Esophagus muscularis mucosa (tissue), 4 donors: ENCODE results near the gene ANO10. TPM values are rescaled to one million over a fixed set of nuclear protein-coding genes. Genes with fewer than 3 reads are reported as not detected.

ENCODE experiments used
- DNase-seq: peaks from one replicate; pipeline ENCODE4 v3.0.0-alpha.2; 2017; ENCODE audit errors: extremely low spot score
- H3K27ac ChIP-seq, 4 donors: fragments of 200-600 bp; sonication (generic); replicated peaks in 1 of 4; 1 replicate in 3 of 4; 2 replicates in 1 of 4; pipeline ENCODE4 v1.5.1; 2016 to 2019; ENCODE audit warnings: mild to moderate bottlenecking in 1 of 4
- H3K27me3 ChIP-seq, 4 donors: fragments of 200-600 bp; sonication (generic); one replicate each; pipeline versions ENCODE4 v1.5.1 to v1.6.0; 2016 to 2019
- H3K36me3 ChIP-seq, 4 donors: fragments of 200-600 bp; sonication (generic); one replicate each; pipeline ENCODE4 v1.5.1; 2016 to 2019
- H3K4me1 ChIP-seq, 4 donors: fragments of 200-600 bp; sonication (generic); one replicate each; pipeline ENCODE4 v1.5.1; 2016 to 2019
- H3K4me3 ChIP-seq, 4 donors: fragments of 200-600 bp; sonication (generic); 1 replicate in 2 of 4; 2 replicates in 2 of 4; pipeline ENCODE4 v1.5.1; 2016 to 2019; ENCODE audit warnings: mild to moderate bottlenecking in 4 of 4, moderate library complexity in 1 of 4
- H3K9me3 ChIP-seq, 4 donors: fragments of 200-600 bp; sonication (generic); 1 replicate in 3 of 4; 2 replicates in 1 of 4; pipeline ENCODE4 v1.5.1; 2016 to 2019
- EP300 ChIP-seq: sonication (generic); formaldehyde crosslinking; IDR thresholded peaks from one replicate; pipeline ENCODE4 v1.6.1; 2017; ENCODE audit warnings: antibody characterized with exemption
- POLR2A ChIP-seq: fragments of 450-650 bp; IDR thresholded peaks from one replicate; pipeline ENCODE4 v1.6.1; 2017; ENCODE audit warnings: antibody characterized with exemption, moderate library complexity, mild to moderate bottlenecking, low read depth
- POLR2AphosphoS5 ChIP-seq, 2 donors: sonication (generic); formaldehyde crosslinking; IDR thresholded peaks; one replicate each; pipeline ENCODE4 v1.6.1; 2017; ENCODE audit warnings: antibody characterized with exemption in 2 of 2
- WGBS: methylation state at CpG from one replicate; pipeline ENCODE4 v1.1.5; 2018; 5-methylcytosine and 5-hydroxymethylcytosine counted together
- intact Hi-C: fragments of 100-400 bp; cut with DNase I; formaldehyde crosslinking; loops from one replicate; pipeline ENCODE4 v1.15.1; 2023
- total RNA-seq, 4 donors: library from RNA; depleted of rRNA; stranded (reverse); fragments of >200 nt; gene quantifications; one replicate each; pipeline versions ENCODE4 v1.1.0 to v1.2.1, GENCODE V29; 2016
- TF ChIP-seq, protein P1 (sequence below), 3 experiments: fragments of 200-600 bp in 2 of 3; fragments of 450-650 bp in 1 of 3; sonication (generic) in 2 of 3; IDR thresholded peaks; one replicate each; pipeline ENCODE4 v1.5.1; 2017 to 2019; ENCODE audit warnings: antibody characterized with exemption in 3 of 3, mild to moderate bottlenecking in 2 of 3, moderate library complexity in 1 of 3

The ANO10 gene
- total RNA-seq, 4 donors from 2014 or later: 19.2 to 26.2 (median 24.0) TPM

DNA sequence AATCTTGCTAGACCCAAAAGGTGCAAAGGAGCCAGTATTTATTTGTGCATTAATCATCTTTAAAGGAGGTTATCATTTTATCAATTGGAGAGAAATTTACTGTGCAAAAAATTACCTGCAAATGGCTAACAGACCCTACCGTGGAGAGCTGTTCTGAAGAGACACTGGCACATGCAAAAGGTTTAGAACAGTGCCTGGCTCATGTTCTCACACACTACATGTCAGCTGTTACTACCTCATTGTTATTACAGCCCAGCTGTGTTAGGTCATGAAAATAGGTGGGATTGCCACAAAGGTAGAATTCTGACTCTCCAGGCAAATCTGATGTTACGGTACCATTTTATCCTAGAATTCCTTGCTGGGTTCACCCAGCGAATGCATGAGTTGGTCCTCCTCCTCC, 198.2 kb downstream of the ANO10 start:
- no peaks in the 10 kb centered on the region for H3K27me3 ChIP-seq
- peak overlapping the region; percentile 34 to 70 (median 65) for H3K27ac ChIP-seq
- intact Hi-C loops: no loop called here
- TF ChIP-seq POLR2AphosphoS5 (IDR thresholded peaks at IDR 0.05) (no peak), EP300 (no peak), POLR2A (no peak)
- peaks cover 0 to 7% (median 0%) of the 10 kb centered on the region in 4 donors for H3K9me3 ChIP-seq
- no peak for DNase-seq
- H3K4me3 ChIP-seq: no peak overlapping the region
- H3K36me3 ChIP-seq: no peaks in the 10 kb centered on the region
- peaks cover 24 to 41% (median 30%) of the 10 kb centered on the region in 4 donors for H3K4me1 ChIP-seq
- 45% methylated on average over 3 of the region's 3 CpGs for WGBS

DNA sequence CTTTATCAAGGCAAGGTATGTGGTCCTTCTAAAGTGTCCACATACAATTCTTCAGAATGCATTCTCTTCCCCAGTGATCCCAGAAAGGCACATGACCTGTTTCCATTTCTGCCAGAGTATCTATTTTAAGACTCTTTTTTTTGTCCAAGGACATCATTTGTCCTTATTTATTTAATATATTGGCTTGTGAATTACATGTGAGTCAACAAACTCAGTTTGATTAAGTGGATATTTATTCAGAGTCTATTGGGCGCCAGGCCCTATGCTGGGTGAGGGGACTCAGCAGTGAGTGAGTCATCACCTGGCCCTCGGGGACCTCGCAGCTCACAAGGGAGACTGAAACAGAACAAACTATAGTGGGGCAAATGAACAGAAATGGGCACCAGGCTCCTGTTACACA, 198.7 kb downstream of the ANO10 start:
- TF ChIP-seq POLR2AphosphoS5 (IDR thresholded peaks at IDR 0.05) (peak; percentile 21 to 58), POLR2A (no peak)
- 29% methylated on average over 3 of the region's 3 CpGs for WGBS
- Histone ChIP-seq H3K27me3 (no peaks in the 10 kb centered on the region), H3K9me3 (peaks cover 0 to 7% (median 0%) of the 10 kb centered on the region in 4 donors), H3K36me3 (no peaks in the 10 kb centered on the region), H3K4me1 (peaks cover 26 to 46% (median 32%) of the 10 kb centered on the region in 4 donors), H3K4me3 (no peak overlapping the region), H3K27ac (peak overlapping the region; percentile 34 to 70 (median 65))
- intact Hi-C loops: no loop called here
- no peak for DNase-seq

DNA sequence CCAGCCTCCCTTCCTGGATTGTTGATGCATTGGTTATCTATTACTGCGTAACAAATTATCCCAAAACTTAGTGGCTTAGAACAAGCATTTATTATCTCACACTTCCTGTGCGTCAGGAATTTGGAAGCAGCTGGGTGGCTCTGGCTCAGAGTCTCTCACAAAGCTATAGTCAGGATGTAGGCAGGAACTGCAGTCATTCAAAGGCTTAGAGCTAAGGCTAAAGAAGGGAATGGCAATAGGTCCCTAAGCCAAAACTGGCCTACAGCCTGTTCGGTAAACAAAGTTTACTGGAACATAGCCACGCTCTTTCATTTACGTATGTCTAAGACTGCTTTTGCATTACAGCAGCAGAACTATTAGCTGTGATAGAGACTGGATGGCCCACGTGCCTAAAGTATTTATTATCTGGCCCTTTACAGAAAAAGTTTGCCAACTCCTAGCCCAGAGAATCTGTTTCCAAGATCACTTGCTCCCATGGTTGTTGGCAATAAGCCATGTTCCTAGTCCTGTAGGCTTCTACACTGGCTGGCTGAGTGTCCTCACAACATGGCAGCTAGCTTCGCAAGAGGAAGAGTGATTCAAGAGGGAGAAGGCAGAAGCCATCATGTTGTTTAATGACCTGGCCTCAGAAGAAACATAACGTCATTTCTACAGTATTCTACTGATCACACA, 203.1 kb downstream of the ANO10 start:
- Histone ChIP-seq H3K27ac (peak overlapping the region; percentile 45 to 71 (median 52)), H3K36me3 (no peaks in the 10 kb centered on the region), H3K4me3 (no peak overlapping the region), H3K27me3 (no peaks in the 10 kb centered on the region), H3K4me1 (peaks cover 13 to 48% (median 37%) of the 10 kb centered on the region in 4 donors), H3K9me3 (no peaks in the 10 kb centered on the region)
- DNase-seq: no peak
- intact Hi-C loops: no loop called here
- 52% methylated on average over 8 of the region's 8 CpGs for WGBS
- TF ChIP-seq, protein P1, sequence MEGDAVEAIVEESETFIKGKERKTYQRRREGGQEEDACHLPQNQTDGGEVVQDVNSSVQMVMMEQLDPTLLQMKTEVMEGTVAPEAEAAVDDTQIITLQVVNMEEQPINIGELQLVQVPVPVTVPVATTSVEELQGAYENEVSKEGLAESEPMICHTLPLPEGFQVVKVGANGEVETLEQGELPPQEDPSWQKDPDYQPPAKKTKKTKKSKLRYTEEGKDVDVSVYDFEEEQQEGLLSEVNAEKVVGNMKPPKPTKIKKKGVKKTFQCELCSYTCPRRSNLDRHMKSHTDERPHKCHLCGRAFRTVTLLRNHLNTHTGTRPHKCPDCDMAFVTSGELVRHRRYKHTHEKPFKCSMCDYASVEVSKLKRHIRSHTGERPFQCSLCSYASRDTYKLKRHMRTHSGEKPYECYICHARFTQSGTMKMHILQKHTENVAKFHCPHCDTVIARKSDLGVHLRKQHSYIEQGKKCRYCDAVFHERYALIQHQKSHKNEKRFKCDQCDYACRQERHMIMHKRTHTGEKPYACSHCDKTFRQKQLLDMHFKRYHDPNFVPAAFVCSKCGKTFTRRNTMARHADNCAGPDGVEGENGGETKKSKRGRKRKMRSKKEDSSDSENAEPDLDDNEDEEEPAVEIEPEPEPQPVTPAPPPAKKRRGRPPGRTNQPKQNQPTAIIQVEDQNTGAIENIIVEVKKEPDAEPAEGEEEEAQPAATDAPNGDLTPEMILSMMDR (IDR thresholded peaks at IDR 0.05): no peak
- TF ChIP-seq POLR2A: no peak
- TF ChIP-seq EP300: no peak
- peak in 1 of 2 donors; percentile 22 for TF ChIP-seq POLR2AphosphoS5 (IDR thresholded peaks at IDR 0.05)

DNA sequence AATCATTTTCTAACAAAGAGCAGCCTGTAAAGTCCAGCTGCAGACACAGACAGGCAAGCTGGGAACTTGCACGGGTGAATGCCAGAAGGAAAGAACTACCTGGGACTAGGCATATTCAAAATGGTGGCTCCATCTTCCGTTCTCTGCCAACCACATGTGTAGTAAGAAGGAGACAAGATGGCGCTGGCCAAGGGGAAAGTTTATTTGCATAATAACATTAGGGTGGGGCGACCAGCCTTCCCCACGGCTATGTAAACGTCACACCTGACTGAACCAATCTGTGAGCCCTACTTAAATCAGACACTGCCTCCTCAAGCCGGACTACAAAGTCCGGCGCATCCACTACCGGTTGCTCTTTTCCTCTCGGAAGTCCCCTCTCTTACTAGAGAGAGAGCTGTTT, 204.7 kb downstream of the ANO10 start:
- Histone ChIP-seq H3K4me1 (peaks cover 6 to 36% (median 30%) of the 10 kb centered on the region in 4 donors), H3K27me3 (no peaks in the 10 kb centered on the region), H3K27ac (no peak overlapping the region), H3K9me3 (no peaks in the 10 kb centered on the region), H3K4me3 (no peak overlapping the region), H3K36me3 (no peaks in the 10 kb centered on the region)
- intact Hi-C loops: no loop called here
- 96% methylated on average over 11 of the region's 11 CpGs for WGBS
- DNase-seq: no peak
- TF ChIP-seq EP300: no peak
- no peak for TF ChIP-seq POLR2A
- no peak for TF ChIP-seq POLR2AphosphoS5 (IDR thresholded peaks at IDR 0.05)
- TF ChIP-seq, protein P1 (IDR thresholded peaks at IDR 0.05): no peak

DNA sequence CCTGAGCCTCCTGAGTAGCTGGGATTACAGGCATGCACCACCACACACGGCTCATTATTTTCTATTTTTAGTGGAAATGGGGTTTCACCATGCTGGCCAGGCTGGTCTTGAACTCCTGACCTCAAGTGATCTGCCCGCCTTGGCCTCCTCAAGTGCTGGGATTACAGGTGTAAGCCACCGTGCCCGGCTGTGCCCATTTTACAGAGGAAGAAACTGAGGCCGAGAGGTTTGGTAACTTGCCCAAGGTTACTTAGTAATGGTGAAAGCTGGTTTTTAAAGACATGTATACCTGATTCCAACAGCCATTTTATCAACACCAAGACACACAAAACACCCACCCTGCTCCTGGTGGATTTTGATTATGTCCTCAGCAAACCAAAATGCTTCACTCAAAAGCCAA, 206.7 kb downstream of the ANO10 start:
- Histone ChIP-seq H3K4me3 (no peak overlapping the region), H3K4me1 (peaks cover 6 to 36% (median 29%) of the 10 kb centered on the region in 4 donors), H3K9me3 (no peaks in the 10 kb centered on the region), H3K27ac (peak overlapping the region in 1 of 4 donors; percentile 40), H3K36me3 (no peaks in the 10 kb centered on the region), H3K27me3 (no peaks in the 10 kb centered on the region)
- 100% methylated on average over 4 of the region's 5 CpGs for WGBS
- DNase-seq: no peak
- TF ChIP-seq POLR2AphosphoS5 (IDR thresholded peaks at IDR 0.05) (no peak), POLR2A (no peak), EP300 (no peak)
- TF ChIP-seq, protein P1 (IDR thresholded peaks at IDR 0.05): no peak
- intact Hi-C loops: no loop called here
